Measurements from ENCODE around the gene TMPRSS7.

The TMPRSS7 gene

GRCh38 chr3:112061152-112061551 is 26.6 kb downstream of the TMPRSS7 start:
- no peak for DNase-seq

GRCh38 chr3:112072387-112073060 is 38.0 kb downstream of the TMPRSS7 start:
- peak in 1 of 2 experiments; percentile 29 for DNase-seq

- DNase-seq: no peak
Measured at GRCh38 chr3:112074006-112074405, 39.5 kb downstream of the TMPRSS7 start.

DNA sequence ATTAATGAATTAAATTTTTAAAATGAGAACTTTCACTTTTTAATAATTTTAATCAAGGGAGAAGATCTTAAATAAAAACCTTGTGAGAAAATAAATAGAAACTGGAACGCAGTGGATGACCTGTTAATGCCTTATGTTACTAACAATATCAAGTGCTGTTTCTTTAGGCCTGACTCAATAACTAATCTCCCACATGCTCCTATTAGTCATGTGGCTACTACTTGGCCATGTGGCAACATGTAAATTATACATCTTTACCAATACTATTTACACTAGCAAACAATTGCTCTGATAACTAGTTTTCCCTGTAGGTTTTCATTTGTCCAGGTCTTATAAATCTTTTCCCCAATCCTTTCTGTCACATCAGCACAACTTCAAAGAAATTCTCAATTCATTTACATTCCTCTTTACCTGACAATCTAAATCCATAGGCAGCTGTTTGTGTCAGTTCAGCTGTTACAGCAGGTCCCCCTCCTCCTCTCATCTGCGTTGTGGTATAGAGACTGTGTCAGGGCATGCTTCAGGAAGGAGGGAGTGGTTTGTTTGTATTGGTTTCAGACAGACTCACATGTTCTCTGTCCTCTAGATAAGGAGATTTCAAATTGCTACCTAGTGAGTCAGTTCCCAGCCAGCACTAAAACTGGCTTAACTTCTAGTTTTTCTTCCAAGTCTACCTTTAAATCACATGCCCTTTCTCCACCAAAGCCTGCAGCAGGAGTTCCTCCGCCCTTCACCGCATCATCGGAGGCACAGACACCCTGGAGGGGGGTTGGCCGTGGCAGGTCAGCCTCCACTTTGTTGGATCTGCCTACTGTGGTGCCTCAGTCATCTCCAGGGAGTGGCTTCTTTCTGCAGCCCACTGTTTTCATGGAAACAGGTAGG is 40.3 kb downstream of the TMPRSS7 start:
- peak; percentile 71 to 73 for DNase-seq

DNA sequence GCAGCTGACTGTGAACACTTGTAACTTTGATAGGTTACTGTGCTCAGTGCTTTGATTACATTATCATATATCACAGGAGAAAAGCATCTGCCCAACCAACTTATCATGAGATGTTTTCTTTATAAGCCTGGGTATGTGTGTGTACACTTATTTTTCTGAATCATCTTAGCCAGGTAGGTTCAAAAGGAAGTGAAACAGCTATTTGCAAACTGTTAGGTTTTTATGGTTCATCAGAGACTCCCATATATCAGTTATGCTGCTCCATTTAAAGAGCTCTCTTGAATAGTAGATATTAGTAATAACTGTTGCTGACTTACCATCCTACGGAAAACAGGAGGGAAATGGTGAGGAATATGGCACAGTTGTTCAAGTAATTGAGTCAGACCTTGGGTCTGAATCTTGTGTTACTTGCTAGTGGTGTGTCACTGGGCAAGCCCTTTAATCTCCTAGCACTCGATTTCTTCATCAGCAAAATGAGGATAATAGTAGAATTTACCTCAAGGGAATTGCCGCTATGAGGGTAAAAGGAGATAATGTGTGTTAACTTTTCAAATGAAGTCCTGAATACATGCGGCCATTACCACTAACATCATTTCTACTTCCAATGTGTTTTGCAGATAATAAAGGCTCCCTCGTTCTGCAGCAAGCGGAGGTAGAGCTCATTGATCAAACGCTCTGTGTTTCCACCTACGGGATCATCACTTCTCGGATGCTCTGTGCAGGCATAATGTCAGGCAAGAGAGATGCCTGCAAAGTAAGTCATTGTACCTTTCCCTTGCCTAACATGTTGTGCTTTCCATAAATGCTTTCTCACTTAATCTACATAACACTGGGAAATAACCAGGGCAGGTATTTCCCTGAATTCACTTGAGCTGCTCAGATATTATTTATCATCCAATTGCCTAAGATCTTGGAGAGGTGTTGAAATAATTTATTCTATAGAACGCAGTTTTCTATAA is 43.9 kb downstream of the TMPRSS7 start:
- DNase-seq: no peak

DNA sequence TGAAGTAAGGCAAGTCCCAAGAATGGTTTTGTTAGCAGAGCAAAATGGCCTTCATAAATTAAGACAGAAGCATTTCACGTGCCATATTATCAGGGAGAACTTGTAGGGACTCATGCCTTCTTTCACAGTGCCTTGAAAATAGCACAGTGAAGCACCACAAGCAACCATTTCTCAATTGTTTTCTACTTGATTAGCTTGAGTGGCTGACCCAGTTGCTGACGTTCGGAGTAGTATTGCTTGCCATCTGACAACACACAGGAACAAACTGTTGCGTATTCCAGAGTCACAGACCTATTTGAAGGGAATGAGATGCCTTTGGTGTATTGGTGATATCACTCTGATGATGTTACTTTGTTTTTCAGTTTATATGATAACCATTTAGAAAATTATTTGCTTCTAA is 48.7 kb downstream of the TMPRSS7 start:
- no peak for DNase-seq

GRCh38 chr3:112084980-112085705 is 50.6 kb downstream of the TMPRSS7 start:
- no peak for DNase-seq

- no peak for DNase-seq
Measured at GRCh38 chr3:112085735-112086075, 51.2 kb downstream of the TMPRSS7 start.

- peak; percentile 79 to 93 for DNase-seq
Measured at GRCh38 chr3:112086076-112086854, 51.7 kb downstream of the TMPRSS7 start, which contains the start of gene C3orf52. Gene C3orf52 (plus strand): TSS chr3:112086389. CDS start chr3:112086408, 19 bp downstream.

DNA sequence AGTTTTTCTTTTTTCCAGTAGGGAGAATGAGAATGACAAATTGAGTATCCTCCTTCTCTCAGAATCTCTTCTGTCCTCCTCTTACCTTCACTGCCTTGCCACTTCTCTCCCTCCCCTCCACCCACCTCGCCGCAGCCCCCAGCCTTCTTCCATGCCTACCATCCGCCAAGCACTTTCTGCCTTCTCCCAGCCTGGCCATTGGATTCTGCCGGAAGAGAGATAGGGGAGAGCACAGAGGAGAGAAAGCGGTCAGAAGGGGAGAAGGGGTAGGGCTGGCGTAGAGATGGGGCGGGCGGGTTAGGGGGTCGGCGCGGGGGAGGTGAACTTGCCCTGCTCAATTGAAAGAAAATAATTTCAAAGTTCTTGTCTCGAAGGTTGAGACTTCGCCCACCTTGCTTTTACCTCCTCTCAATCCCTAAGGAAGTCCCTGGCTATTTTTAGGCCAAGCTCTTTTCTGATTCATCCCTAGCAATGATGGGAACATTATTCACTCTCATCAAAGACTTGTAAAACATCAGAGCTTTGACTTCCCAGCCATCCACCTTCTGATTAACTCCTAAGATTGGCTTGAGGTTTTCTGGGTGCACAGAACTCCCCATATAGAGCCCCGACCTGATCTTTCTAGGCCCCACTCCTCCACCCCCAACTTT is 52.5 kb downstream of the TMPRSS7 start:
- DNase-seq: no peak

GRCh38 chr3:112087746-112088145 is 53.2 kb downstream of the TMPRSS7 start:
- no peak for DNase-seq

GRCh38 chr3:112088944-112089343 is 54.4 kb downstream of the TMPRSS7 start:
- DNase-seq: no peak

DNA sequence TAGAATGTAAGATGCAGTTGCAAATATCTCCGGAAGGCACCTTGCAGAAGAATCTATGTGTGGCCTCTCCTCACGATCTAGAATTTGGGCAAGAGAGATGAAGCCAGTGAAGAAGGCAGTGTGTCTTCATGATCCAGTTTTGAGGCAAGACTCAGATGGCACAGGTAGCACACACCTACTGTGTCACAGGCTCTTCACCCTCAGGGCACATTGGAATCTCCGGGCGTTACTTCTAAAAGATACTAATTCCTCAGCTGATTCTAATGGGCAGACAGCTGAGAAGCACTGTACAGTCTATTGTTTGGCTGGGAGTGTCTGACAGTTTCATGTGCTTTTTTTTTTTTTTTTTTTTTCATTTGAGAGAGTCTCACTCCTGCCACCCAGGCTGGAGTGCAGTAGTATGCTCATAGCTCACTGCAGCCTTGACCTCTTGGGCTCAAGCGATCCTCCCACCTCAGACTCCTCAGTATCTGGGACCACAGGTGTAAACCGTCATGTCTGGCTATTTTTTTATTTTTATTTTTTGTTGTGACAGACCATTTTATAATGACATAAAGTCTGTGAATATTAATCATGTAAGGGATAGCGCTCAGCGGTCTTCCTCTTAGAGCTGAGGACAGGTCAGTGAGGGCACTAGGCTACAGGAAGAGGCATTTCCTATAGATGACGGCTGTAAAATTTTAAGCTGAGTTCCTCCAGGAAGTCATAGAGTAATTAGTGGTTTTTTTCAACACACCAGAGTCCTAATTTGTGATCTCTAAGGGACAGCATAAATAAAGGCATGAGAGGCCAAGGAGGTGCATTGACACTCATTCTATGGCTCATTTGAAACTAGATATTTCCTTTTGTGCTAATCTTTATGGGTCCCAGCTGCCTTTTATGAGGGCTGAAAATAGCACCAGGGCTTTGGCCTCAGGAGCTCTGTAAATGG is 55.7 kb downstream of the TMPRSS7 start:
- peak in 1 of 2 experiments; percentile 19 for DNase-seq

DNA sequence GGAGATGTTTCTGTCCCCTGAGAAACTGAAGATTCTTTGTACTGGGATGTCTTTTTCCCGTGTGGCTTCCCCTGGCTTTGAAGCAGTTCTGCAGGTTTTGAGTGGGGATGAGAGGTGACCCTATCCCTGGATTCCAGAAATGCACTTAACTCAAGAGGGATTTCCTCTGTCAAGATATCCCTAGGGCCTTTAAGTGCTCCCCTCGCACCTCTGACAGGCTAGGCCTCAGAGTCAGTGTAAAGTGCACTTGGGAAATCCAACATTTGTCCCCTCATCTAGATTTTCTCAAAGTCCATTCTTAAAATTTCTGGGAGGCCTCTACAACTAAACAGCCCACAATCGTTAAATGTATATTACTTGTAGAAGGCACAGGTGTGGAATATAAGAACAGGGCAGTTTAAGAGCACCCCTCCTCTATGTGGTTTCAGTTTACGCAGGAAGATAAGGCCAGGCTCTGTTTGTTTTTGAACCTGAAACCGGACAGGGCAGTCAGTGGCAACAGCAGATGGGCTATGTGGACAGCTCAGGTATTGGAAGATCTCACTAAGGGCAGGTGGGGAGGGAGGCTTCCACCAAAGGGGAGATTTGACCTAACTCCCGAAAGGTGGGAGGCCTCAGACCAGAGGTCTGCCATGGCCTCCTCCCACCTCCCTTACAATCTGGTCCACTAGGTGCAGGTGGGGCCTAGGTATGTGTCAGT is 56.5 kb downstream of the TMPRSS7 start:
- DNase-seq: peak in 1 of 2 experiments; percentile 31

DNA sequence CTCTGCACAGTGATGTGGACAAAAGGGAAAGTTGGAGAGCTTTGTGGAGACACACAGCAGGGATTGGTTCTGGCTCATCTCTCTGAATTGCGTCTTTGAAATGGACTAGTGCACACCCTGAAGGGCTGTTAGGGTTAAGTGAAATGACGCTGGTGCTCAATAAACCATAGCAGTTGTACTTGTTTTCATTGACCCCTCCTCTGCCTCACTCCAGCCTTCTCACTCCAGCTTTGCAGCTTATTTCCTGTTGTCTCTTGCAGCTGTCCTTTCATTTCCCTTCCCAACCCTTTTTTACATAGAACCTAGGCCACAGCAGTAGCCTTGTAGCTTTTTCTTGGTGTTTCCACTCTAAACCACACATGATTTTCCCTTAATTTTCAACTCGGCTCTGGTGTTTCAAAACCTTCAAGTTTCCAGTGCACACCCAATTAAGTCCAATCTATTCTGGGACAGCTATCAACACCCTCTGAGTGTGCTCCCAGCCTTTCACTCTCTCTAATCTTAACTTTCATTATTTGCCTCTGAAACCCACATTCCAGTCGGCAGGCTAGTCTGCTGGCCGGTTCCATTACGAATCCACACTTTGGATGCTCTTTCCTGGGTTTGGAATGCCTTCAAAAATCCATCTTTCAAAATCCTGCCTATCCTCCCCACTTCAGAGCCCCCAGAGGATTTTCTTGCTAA is 58.1 kb downstream of the TMPRSS7 start:
- DNase-seq: peak in 1 of 2 experiments; percentile 31

- no peak for DNase-seq
Measured at GRCh38 chr3:112093180-112093522, 58.6 kb downstream of the TMPRSS7 start.

DNA sequence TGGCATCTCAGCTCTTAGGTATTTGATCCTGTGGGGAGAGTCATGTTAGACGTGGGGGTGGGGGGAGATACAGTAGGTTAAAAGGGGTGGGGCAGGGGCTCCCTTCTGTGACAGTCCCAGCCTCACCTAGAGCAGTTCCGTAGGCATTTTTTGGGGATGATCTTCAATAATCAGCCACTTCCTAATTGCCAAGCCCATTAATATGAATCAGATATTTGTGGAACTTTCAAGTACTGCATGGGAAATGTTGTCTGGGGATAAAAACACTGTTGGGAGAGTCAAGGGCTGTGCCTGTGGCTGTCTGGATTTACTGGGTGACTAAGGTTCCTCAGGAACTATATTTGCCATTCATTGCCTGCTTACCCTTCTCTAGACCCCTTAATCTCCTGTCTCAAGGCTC is 61.2 kb downstream of the TMPRSS7 start:
- DNase-seq: no peak

DNA sequence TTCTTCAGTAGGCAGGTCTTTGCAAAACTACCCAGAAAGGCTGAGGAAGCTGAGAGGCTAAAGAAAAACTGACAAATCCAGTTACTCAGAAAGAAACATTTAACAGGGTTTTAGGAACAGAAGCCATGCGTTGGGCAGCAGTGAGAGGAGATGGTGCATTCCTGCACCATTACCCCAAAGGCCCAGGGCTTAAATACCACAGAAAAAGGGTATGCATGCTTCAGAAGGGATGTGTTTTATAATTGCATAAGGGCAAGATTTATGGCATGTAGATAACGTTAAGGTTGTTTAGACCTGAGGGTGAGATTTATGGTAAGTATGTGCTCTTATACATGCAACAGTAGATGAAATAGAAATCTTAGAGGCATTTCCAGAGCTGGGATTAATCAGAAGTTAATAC is 61.6 kb downstream of the TMPRSS7 start:
- no peak for DNase-seq

DNA sequence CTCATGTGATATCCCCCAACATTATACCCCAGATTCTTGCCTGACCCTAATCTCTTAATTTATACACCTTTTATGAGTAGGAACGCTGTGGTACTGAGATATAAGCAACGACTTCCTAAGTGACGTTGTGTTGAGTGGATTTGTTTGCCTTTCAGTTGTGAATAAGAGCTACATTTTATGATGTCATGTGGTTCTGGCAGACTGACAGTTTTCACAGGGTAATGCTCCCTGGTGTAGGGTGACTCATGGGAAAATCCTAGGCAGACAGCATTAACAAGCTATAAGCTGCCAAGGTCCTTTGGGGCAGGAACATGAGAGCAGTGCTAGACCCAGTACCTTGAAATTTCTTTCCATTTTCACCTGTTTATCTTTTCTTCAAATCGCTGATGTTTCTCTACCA is 62.8 kb downstream of the TMPRSS7 start:
- peak; percentile 78 to 92 for DNase-seq
